ENCODE data around the gene CKM. TPM values are rescaled to one million over a fixed set of nuclear protein-coding genes. Genes with fewer than 3 reads are reported as not detected.

CKM gene
- polyA plus RNA-seq (ENCODE audit: insufficient read length) = 0.38 TPM
- long read RNA-seq, donor 1, partial matches to known transcripts = 0 of 1 reads
- long read RNA-seq, donor 1, other reads (novel, unspliced or antisense) = 0 of 1 reads
- long read RNA-seq, donor 2 = 0 reads
- long read RNA-seq, donor 3, partial matches to known transcripts = 0 of 1 reads
- long read RNA-seq, donor 3, other reads (novel, unspliced or antisense) = 0 of 1 reads
- long read RNA-seq, donor 4 = 0 reads
- long read RNA-seq, donor 5 = 0 reads
- long read RNA-seq, donor 6 = 0 reads
- long read RNA-seq, donor 7 = 0 reads
- long read RNA-seq, donor 8 = 0 reads

DNA sequence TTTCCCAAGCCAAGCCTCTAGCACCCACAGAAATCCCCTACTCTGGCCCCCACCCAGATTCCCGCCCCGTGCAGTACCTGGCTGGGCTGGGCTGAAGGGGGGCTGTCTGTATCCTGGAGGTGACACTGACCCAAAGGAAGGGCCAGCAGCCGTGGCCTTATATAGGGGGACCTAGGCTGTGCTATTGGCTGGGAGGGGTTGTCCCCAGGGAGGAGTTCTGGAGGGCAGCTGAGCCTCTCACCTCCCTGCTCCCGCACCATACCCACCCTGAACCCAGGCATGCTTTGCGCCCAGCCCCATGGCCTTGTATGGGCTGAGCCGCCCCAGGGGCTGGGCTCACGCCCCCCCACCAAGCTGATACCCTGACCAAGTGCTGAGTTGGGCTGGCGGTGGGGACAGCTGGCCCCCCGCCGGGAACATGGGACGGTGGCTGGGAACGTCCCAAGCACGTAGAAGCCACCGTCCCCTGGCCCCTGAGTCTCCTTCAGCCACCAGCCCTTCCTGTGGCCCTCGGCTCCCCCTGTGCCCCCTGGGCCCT, at the start of gene CKM:
Gene CKM (minus strand): TSS at position 132 of the 538 bp plus-strand sequence. CDS start 3,162 bp downstream, outside the sequence.
- DNase-seq = no peak

DNA sequence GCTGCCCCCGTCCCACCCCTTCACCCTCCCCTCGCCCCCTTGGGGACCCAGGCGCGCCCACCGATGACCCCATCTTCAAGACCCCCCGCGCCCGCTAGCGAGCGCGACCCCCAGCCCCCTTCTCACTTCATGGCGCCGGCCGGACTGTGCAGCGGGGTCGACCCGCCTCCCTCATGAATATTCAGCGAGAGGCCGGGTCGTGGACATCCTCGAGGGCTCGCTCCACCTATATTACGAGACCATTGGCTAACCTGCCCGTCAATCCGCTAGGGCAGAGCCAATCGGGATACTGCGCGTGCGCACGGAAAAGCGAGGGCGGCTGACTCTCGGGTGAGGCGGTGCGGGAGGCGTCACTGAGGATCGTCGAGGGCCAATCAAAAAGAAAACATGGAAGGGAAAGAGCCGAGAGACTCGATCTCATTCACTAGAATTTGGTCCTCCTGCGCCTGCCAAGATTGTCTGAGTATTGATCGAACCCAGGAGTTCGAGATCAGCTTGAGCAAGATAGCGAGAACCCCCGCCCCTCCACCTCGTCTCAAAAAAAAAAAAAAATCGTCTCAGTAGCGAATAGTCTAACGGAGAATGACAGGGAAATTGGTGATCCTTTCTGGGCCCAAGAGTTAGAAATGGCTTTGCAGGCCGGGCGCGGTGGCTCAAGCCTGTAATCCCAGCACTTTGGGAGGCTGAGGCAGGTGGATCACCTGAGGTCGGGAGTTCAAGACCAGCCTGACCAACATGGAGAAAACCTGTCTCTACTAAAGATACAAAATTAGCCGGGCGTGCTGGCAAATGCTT, 47.9 kb upstream of the CKM start, which contains the start of gene ERCC2:
Gene ERCC2 (minus strand): TSS at position 164 of the 795 bp plus-strand sequence. CDS start 33 bp downstream, at position 131.
- DNase-seq = peak; percentile 99

GRCh38 chr19:45368737-45369340, 46.2 kb upstream of the CKM start:
- DNase-seq = no peak

- DNase-seq = no peak
These were observed 45.5 kb upstream of the CKM start for GRCh38 chr19:45368127-45368526.

DNA sequence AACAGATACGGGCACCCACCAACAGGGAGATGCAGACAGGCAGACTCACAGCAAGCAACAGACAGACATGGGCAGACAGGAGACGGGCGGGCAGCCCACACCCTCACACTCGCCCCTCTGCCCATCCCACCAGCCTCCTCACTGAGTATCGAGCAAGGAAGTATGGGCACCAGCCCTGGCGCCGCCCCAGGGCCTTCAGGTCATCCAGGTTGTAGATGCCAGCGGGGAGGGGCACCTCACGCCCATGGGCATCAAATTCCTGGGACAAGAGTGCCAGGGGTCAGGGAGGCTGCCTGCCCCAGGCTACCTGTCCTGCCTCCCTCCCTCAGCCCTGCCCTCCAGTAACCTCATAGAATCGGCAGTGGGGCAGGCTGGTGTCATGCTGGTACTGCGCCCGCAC, 42.0 kb upstream of the CKM start:
- no peak for DNase-seq

DNA sequence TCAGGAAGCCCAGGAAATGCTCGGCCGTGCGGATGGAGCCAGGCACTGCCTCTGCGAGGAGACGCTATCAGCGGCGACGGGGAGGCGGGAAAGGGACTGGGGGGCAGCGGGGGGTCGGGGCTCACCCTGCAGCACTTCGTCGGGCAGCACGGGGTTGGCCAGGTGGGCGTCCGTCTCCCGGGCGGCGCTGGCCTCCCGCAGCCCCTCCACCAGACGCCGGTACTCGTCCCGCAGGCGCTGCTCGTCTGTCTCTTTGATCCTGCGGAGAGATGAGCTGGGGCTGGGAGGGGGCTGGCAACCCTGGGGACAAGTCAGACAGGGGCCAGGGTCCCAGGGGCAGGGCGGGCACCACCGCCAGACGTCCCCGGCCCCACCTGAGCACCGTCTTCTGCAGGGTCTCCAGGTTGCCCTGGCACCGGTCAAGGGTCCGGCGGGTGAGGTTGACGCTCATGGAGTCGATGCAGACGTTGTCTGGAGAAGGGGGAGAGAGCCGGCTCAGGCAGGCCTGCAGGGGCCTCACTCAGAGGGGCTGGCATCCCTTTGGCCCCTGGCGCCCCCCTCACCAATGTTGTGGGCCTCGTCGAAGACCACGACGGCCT, 41.3 kb upstream of the CKM start:
- no peak for DNase-seq

DNA sequence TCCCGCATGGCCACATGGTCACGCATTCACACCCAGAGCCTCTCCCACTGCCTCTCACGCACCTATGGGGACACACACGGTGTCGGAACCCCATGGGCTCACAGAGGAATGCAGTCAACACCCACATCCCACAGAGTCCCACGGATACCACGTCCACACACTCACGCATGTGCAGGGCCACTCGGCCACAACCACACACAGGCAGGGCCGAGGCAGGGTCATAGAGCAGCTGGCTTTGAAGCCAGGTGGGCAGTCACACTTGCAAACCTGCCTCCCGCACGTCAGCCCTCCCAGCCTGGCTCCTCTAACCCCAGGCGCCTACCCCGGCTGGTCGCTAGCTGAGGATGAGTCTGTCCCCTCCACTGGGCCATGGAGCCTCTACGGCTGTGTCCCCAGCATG, 39.6 kb upstream of the CKM start:
- DNase-seq = no peak

DNA sequence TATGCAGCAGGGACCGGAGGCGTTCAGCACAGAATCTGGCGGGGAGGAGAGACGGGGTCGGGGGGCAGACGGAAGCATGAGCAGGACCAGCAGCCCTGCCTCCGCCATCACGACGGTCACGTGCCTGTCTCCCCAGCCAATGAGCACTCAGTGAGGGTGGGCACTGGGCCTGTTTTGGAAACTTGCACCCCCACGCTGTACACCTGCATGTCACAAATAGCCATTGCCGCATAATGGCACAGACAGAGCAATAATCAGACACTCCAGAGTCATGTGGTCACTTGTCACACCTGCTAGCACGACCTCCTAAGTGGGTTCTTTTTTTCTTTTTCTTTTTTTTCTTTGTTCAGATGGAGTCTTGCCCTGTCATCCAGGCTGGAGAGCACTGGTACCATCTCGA, 38.9 kb upstream of the CKM start:
- no peak for DNase-seq

DNA sequence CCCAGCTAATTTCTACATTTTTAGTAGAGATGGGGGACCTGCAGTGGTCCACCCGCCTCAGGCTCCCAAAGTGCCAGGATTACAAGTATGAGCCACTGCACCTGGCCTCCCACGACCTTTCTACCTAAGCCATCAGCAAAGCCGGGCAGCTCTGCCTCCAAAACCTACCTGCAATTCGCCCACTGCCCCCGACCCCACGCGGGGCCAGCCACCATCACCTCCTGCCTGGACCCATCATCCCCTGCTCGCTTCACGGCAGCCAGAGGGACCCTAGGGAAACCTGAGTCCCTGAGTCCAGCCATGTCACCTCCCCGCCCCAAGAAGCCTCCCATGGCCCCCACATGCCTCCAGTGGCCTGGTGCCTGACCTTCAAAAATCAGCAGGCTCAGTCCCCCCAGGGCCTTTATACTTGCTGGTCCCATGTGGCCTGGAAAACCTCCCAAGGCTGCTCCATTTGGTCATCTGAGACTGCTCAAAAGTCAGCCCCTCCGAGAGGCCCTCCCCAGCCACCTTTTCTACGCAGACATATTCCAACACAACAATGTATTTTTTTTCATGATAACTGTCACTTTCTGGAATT, 35.6 kb upstream of the CKM start:
- no peak for DNase-seq

GRCh38 chr19:45357445-45357783, 34.7 kb upstream of the CKM start:
- DNase-seq = no peak

GRCh38 chr19:45356760-45357444, 34.2 kb upstream of the CKM start:
- DNase-seq = no peak

GRCh38 chr19:45355910-45356309, 33.2 kb upstream of the CKM start:
- DNase-seq = no peak

- no peak for DNase-seq
These were observed 32.7 kb upstream of the CKM start for GRCh38 chr19:45355402-45355801.

DNA sequence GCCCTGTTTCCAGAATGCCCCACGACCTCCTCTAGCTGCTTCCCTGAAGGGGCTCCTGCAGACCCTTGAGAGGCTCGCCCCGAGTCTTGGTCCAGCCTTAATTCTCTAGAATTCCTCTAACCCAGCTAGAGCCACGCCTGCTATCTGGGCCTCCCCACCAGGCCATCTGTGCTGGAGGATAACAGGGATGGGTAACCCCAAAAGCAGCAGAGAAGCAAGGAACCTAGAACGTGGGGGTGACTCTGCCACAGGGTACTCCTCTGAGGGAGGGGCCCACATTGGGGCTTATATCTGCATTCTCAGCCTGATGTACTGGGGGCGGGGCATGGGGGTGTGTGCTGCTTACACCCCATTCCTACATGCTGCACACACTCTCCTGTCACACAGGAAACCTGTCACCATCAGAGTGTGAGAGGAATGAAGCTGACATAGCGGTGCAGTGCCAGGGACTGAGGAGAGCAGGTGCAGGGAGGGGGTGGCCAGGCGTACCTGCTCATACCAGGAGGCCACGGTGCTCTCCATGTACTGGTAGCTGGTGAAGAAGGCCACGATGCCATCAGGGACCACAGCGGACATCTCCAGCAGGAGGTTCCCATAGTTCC, 31.7 kb upstream of the CKM start:
- no peak for DNase-seq

- no peak for DNase-seq
These were observed 30.5 kb upstream of the CKM start for GRCh38 chr19:45352914-45353796.

DNA sequence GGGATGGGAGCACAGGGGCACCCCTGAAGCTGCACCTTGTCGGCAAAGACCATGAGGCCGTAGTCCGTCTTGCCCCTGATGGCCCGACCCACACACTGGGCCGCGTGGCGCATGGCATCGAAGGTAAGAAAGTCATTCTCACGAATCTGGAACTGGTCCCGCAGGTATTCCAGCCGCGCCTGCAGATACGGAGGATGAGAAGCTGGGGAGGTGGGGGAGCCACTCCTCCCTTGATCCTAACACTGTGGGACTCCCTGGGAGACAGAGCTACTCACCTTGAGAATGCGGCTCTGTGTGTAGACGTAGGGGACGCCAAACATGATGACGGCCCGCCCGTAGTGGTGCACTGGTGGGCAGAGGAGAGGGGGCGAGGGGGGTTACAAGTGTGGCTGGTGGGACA, 29.8 kb upstream of the CKM start:
- DNase-seq = no peak

DNA sequence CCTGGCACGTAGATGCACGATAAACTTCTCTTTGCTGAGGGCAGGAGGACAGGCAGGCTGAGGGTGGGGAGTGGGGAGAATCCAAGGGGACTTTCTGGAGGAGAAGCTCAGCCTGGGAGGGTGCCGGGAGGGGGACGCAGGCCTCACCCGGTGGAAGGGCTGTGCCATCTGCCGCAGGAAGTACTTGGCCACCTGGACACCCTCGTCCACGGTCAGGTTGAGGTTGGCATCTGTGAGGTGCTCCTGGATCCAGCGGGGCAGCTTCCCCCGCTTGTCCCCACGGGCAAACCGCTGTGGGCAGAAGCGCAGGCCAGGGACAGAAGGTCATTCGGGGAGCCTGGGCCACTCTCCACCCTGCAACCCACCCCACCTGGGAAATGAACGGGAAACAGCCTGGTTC, 29.4 kb upstream of the CKM start:
- no peak for DNase-seq

DNA sequence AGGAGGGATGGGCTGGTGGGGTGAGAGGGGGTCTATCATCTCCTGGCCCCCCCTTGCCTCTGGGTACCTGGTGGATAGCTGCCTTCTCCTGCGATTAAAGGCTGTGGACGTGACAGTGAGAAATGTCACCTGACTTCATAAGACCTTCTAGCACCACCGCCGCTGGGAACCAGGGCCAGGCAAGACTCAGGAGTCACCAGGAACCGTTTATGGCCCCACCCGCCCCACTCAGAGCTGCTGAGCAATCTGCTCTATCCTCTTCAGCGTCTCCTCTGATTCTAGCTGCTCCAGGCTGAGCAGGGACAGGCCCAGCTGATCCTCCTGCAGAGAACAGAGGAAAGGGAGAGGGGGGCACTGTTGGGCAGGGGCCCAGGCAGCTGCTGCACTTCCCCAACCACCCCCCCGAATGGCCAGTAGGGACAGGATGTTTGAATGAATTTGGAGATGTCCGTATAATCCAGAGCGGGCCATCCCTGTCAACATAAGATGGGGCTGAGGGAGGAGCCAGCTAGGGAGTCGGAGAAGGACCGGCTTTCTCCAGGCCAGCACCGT, 28.8 kb upstream of the CKM start:
- DNase-seq = no peak

DNA sequence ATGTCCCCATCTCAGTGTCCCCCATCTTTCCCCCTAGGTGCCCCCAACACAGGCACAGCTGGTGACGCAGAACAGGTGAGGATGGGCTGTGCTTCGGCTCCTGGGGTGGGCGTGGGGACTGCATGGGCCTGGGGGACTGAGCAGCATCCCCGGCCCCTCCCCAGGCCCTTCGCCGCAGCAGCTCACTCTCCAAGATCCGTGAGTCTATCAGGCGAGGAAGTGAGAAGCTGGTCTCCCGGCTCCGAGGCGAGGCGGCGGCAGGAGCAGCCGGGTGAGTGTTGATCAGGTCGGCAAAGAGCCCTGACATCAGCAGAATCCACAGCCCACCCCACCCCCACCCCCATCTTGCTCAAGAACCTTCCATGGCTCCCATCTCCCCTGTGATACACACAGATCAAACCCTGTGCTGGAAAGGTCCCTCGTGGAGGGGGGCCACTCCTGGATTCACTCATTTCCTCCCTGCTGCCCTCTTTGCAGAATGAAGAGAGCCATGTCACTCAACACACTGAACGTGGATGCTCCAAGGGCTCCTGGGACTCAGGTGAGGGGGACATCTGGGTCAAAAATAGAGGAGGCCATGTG, 27.9 kb upstream of the CKM start:
- no peak for DNase-seq

Measured in left kidney (tissue), 8 donors.